ENCODE data around the gene C20orf204.

GRCh38 chr20:64040231-64041039, 4.5 kb downstream of the C20orf204 start:
- no peak for TF ChIP-seq CTCF (IDR thresholded peaks at IDR 0.05; ENCODE audit: poor library complexity, severe bottlenecking)
- no peak for TF ChIP-seq SMC3 (conservative IDR thresholded peaks at IDR 0.05; ENCODE audit: poor library complexity)
- TF ChIP-seq EZH2 (IDR thresholded peaks at IDR 0.05; ENCODE audit: borderline replicate concordance, insufficient read depth, low read length, poor library complexity, severe bottlenecking), result no peak
- no peak for TF ChIP-seq POLR2AphosphoS5 (IDR thresholded peaks at IDR 0.05)
- TF ChIP-seq, protein P1, sequence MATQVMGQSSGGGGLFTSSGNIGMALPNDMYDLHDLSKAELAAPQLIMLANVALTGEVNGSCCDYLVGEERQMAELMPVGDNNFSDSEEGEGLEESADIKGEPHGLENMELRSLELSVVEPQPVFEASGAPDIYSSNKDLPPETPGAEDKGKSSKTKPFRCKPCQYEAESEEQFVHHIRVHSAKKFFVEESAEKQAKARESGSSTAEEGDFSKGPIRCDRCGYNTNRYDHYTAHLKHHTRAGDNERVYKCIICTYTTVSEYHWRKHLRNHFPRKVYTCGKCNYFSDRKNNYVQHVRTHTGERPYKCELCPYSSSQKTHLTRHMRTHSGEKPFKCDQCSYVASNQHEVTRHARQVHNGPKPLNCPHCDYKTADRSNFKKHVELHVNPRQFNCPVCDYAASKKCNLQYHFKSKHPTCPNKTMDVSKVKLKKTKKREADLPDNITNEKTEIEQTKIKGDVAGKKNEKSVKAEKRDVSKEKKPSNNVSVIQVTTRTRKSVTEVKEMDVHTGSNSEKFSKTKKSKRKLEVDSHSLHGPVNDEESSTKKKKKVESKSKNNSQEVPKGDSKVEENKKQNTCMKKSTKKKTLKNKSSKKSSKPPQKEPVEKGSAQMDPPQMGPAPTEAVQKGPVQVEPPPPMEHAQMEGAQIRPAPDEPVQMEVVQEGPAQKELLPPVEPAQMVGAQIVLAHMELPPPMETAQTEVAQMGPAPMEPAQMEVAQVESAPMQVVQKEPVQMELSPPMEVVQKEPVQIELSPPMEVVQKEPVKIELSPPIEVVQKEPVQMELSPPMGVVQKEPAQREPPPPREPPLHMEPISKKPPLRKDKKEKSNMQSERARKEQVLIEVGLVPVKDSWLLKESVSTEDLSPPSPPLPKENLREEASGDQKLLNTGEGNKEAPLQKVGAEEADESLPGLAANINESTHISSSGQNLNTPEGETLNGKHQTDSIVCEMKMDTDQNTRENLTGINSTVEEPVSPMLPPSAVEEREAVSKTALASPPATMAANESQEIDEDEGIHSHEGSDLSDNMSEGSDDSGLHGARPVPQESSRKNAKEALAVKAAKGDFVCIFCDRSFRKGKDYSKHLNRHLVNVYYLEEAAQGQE (IDR thresholded peaks at IDR 0.05; ENCODE audit: borderline replicate concordance), result no peak
- TF ChIP-seq TAF1 (IDR thresholded peaks at IDR 0.05; ENCODE audit: low read depth), result no peak

Data from neural cell (in vitro differentiated cells).